ENCODE data around the gene VAMP5.

The VAMP5 gene

GRCh38 chr2:85547089-85547858 is 37.0 kb upstream of the VAMP5 start:
- H3K4me3 ChIP-seq (ENCODE audit: low read depth, low read length) = no peak overlapping the region
- no peak for TF ChIP-seq CTCF (IDR thresholded peaks at IDR 0.05; ENCODE audit: low read depth, low read length)

- TF ChIP-seq CTCF (IDR thresholded peaks at IDR 0.05; ENCODE audit: low read depth, low read length) = no peak
- no peak overlapping the region for H3K4me3 ChIP-seq (ENCODE audit: low read depth, low read length)
These were observed 36.2 kb upstream of the VAMP5 start for GRCh38 chr2:85547859-85548607.

- TF ChIP-seq CTCF (IDR thresholded peaks at IDR 0.05; ENCODE audit: low read depth, low read length) = no peak
- no peak overlapping the region for H3K4me3 ChIP-seq (ENCODE audit: low read depth, low read length)
These were observed 35.7 kb upstream of the VAMP5 start for GRCh38 chr2:85548608-85548900.

- no peak overlapping the region for H3K4me3 ChIP-seq (ENCODE audit: low read depth, low read length)
- TF ChIP-seq CTCF (IDR thresholded peaks at IDR 0.05; ENCODE audit: low read depth, low read length) = no peak
These were observed 35.1 kb upstream of the VAMP5 start for GRCh38 chr2:85549095-85549494.

GRCh38 chr2:85549826-85550225 is 34.4 kb upstream of the VAMP5 start:
- no peak for TF ChIP-seq CTCF (IDR thresholded peaks at IDR 0.05; ENCODE audit: low read depth, low read length)
- no peak overlapping the region for H3K4me3 ChIP-seq (ENCODE audit: low read depth, low read length)

- H3K4me3 ChIP-seq (ENCODE audit: low read depth, low read length) = no peak overlapping the region
- no peak for TF ChIP-seq CTCF (IDR thresholded peaks at IDR 0.05; ENCODE audit: low read depth, low read length)
These were observed 33.7 kb upstream of the VAMP5 start for GRCh38 chr2:85550486-85550885.
